ENCODE measurements around the gene TBC1D5. TPM values are rescaled to one million over a fixed set of nuclear protein-coding genes. Genes with fewer than 3 reads are reported as not detected.

TBC1D5 gene
- total and polyA plus RNA-seq, 2 donors (not counting 1 experiment from before 2014, with no cell fraction given), result 22.6 to 111 TPM

DNA sequence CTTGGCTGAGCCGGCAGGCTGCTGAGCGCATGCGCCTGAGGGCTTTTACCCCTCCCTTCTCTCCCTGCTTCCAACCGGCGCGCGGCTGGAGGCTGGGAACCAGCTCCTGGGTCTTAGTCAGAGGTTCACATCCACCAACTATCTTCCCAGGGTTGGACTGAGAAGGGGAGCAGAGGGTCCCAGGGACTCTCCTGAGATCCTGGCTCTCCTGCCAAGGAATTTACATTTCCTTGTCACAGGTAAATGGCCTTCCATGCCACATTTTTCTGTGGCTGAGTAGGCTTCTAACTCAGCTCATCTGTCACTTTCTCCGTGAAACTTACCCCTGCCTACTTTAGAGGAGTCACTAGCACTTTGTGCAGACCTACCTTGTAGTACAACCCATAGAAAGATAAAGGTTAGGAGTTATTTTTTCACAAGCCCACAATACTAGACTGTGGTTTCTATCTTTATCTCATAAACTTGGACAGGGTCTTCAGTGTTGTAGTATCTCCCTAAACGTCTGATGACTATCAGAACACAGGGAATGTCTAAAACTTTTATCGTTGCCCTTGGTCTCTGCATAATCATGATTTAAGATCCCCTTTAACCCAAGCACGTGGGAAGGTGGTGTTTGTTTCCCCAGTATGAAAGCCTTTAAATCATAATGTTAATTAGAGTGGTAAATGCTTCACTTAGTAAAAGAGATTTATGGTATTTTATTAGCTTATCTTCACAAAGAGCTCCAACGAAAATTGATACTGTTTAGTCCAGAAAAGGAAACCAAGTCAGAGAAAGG, 638 bp upstream of the TBC1D5 start:
- CTCF ChIA-PET, result interaction anchor here (0.6 to 1.0 kb wide), 2 partner anchors 22 to 98 kb away, joined by 3 to 4 read pairs; no protein-coding TSS in a partner anchor
- DNase-seq, result no peak
- Histone ChIP-seq H3K36me3 (replicated peaks in 1 of 2; ENCODE audit: control extremely low read depth in 1 of 2, control insufficient read depth in 1 of 2, extremely low read depth in 1 of 2, insufficient read depth in 2 of 2, low read length in 1 of 2) (no peaks in the 10 kb centered on the region), H3K9me3 (ENCODE audit: control extremely low read depth in 1 of 3, control insufficient read depth in 2 of 3, insufficient read depth in 1 of 3, low read length in 2 of 3) (no peaks in the 10 kb centered on the region), H3K4me3 (ENCODE audit: control extremely low read depth in 1 of 5, extremely low read depth in 1 of 5, insufficient read depth in 1 of 5, low read depth in 2 of 5, low read length in 4 of 5) (peak overlapping the region; percentile 81 to 84 (median 83)), H2AFZ (ENCODE audit: insufficient read depth, low read depth, low read length, poor library complexity, severe bottlenecking) (peak overlapping the region; percentile 96), H3K27ac (ENCODE audit: low read length in 2 of 2) (peak overlapping the region; percentile 89 to 93), H3K27me3 (replicated peaks in 1 of 4; ENCODE audit: control extremely low read depth in 1 of 4, control insufficient read depth in 3 of 4, insufficient read depth in 4 of 4, low read length in 3 of 4) (no peaks in the 10 kb centered on the region), H3K4me2 (replicated peaks; ENCODE audit: low read depth, low read length, poor library complexity, severe bottlenecking) (peak overlapping the region; percentile 87), H4K20me1 (ENCODE audit: control insufficient read depth, insufficient read depth, low read length, poor library complexity, severe bottlenecking) (no peaks in the 10 kb centered on the region), H3K4me1 (ENCODE audit: control insufficient read depth in 2 of 2, insufficient read depth in 2 of 2, low read length in 2 of 2) (peaks cover 51 to 56% of the 10 kb centered on the region in 2 donors), H3K9ac (ENCODE audit: low read length) (peak overlapping the region; percentile 85), H3K79me2 (ENCODE audit: control insufficient read depth, insufficient read depth, low read length) (peaks cover 44% of the 10 kb centered on the region)
- H3K4me1 Mint-ChIP-seq, result peaks cover 63% of the 10 kb centered on the region
- H3K27me3 Mint-ChIP-seq, result no peaks in the 10 kb centered on the region
- H3K27ac Mint-ChIP-seq, result peak overlapping the region; percentile 98
- ATAC-seq (ENCODE audit: low read depth), result no peak
- POLR2A ChIA-PET, result interaction anchor here (1.4 to 1.6 kb wide), 2 partner anchors 22 to 23 kb away, joined by 4 to 7 read pairs; no protein-coding TSS in a partner anchor
- peak overlapping the region; percentile 96 for H3K4me3 Mint-ChIP-seq
- TF ChIP-seq EZH2 (IDR thresholded peaks at IDR 0.05; ENCODE audit: borderline replicate concordance, insufficient read depth, low read depth, low read length, poor library complexity, severe bottlenecking), result no peak
- TF ChIP-seq, protein P1, sequence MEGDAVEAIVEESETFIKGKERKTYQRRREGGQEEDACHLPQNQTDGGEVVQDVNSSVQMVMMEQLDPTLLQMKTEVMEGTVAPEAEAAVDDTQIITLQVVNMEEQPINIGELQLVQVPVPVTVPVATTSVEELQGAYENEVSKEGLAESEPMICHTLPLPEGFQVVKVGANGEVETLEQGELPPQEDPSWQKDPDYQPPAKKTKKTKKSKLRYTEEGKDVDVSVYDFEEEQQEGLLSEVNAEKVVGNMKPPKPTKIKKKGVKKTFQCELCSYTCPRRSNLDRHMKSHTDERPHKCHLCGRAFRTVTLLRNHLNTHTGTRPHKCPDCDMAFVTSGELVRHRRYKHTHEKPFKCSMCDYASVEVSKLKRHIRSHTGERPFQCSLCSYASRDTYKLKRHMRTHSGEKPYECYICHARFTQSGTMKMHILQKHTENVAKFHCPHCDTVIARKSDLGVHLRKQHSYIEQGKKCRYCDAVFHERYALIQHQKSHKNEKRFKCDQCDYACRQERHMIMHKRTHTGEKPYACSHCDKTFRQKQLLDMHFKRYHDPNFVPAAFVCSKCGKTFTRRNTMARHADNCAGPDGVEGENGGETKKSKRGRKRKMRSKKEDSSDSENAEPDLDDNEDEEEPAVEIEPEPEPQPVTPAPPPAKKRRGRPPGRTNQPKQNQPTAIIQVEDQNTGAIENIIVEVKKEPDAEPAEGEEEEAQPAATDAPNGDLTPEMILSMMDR (IDR thresholded peaks at IDR 0.05), result no peak
- H3K9me3 Mint-ChIP-seq (ENCODE audit: insufficient read depth), result no peaks in the 10 kb centered on the region
- intact Hi-C loops (cut with micrococcal nuclease), result loop anchor here (2.0 to 10.0 kb wide), 5 partner anchors 24 to 1478 kb away; partner anchors contain the start of genes DPH3, OXNAD1 and SATB1
- WGBS (ENCODE audit: insufficient coverage), result no CpG with 5 or more reads among the region's 12 CpGs

Data from B cell (primary cell).